GM21717 (cell line): ENCODE data around the gene GOLGA1.
A peak's percentile ranks its signal among the peaks of the same experiment; 100 is the strongest.
"Not testable (repeated sequence)": the region's sequence is repeated elsewhere in the genome, so short reads cannot be mapped to it uniquely, and the experiment has no call there.

Experiments
- ATAC-seq: cut with Tn5 transposase; IDR thresholded peaks from one replicate; pipeline ENCODE4 v1.9.1; 2021; ENCODE audit warnings: mild to moderate bottlenecking, moderate library complexity; ENCODE audit not compliant: unreplicated experiment

GOLGA1 gene

GRCh38 chr9:124940894-124941678, at the start of gene GOLGA1:
TSS of gene GOLGA1 (minus strand) at chr9:124941083. CDS start at chr9:124938711, 2,372 bp downstream.
- peak; percentile 72 for ATAC-seq

GRCh38 chr9:124983698-124984097, 42.8 kb upstream of the GOLGA1 start:
- ATAC-seq: no peak

GRCh38 chr9:124980431-124980830, 39.5 kb upstream of the GOLGA1 start:
- ATAC-seq: no peak

- ATAC-seq: no peak
Observed at GRCh38 chr9:124975131-124975530, 34.2 kb upstream of the GOLGA1 start.

- ATAC-seq: no peak
Observed at GRCh38 chr9:124973807-124974206, 32.9 kb upstream of the GOLGA1 start.

- ATAC-seq: no peak
Observed at GRCh38 chr9:124972241-124972770, 31.4 kb upstream of the GOLGA1 start.

- no peak for ATAC-seq
Observed at GRCh38 chr9:124969401-124969800, 28.5 kb upstream of the GOLGA1 start.

GRCh38 chr9:124968238-124968637, 27.4 kb upstream of the GOLGA1 start:
- ATAC-seq: no peak

- ATAC-seq: not testable (repeated sequence)
Observed at GRCh38 chr9:124965775-124966568, 25.1 kb upstream of the GOLGA1 start.

- no peak for ATAC-seq
Observed at GRCh38 chr9:124964604-124965003, 23.7 kb upstream of the GOLGA1 start.

- no peak for ATAC-seq
Observed at GRCh38 chr9:124964056-124964455, 23.2 kb upstream of the GOLGA1 start.

GRCh38 chr9:124960409-124960752, 19.5 kb upstream of the GOLGA1 start:
- ATAC-seq: no peak

- not testable (repeated sequence) for ATAC-seq
Observed at GRCh38 chr9:124959671-124960408, 19.0 kb upstream of the GOLGA1 start.

- no peak for ATAC-seq
Observed at GRCh38 chr9:124954255-124954654, 13.4 kb upstream of the GOLGA1 start.

GRCh38 chr9:124950050-124950718, 9.3 kb upstream of the GOLGA1 start:
- ATAC-seq: no peak

GRCh38 chr9:124949387-124949786, 8.5 kb upstream of the GOLGA1 start:
- no peak for ATAC-seq

- no peak for ATAC-seq
Observed at GRCh38 chr9:124947727-124948391, 7.0 kb upstream of the GOLGA1 start.

- ATAC-seq: no peak
Observed at GRCh38 chr9:124946167-124946566, 5.3 kb upstream of the GOLGA1 start.

- no peak for ATAC-seq
Observed at GRCh38 chr9:124941679-124942561, 1.0 kb upstream of the GOLGA1 start.
